SK-N-SH treated with all-trans-retinoic acid at 6 μM for 48 hours (cell line): ENCODE data around the gene RALGAPA1.

Source experiments
- BACH2 ChIP-seq: fragments of 250-450 bp; sonication (Bioruptor Pico); IDR thresholded peaks from 2 replicates; pipeline ENCODE4 v1.9.0; 2021; ENCODE audit warnings: mild to moderate bottlenecking, borderline replicate concordance
- POU6F1 ChIP-seq: fragments of 250-450 bp; sonication (Bioruptor Pico); IDR thresholded peaks from 2 replicates; pipeline ENCODE4 v1.8.0; 2021; ENCODE audit warnings: low read depth, mild to moderate bottlenecking, moderate library complexity, borderline replicate concordance

GRCh38 chr14:35578135-35578534, 231.0 kb downstream of the RALGAPA1 start:
- TF ChIP-seq POU6F1 (CRISPR knock-in tag) (no peak), BACH2 (CRISPR knock-in tag) (no peak)
